ENCODE measurements around the gene ANXA11. TPM values are rescaled to one million over a fixed set of nuclear protein-coding genes. Genes with fewer than 3 reads are reported as not detected.
A peak's percentile ranks its signal among the peaks of the same experiment; 100 is the strongest.

Gene ANXA11
- total RNA-seq, 1 experiment from 2014 or later = 434 TPM

- no peak overlapping the region for H2AFZ ChIP-seq (ENCODE audit: low read length)
- H3K36me3 ChIP-seq (ENCODE audit: low read depth, low read length) = peaks cover 43% of the 10 kb centered on the region
- H3K9me2 ChIP-seq (replicated peaks; ENCODE audit: low read length) = no peaks in the 10 kb centered on the region
- H3K4me3 ChIP-seq (ENCODE audit: low read length) = no peak overlapping the region
- H3F3A ChIP-seq (ENCODE audit: low read length, unreplicated experiment) = no peaks in the 10 kb centered on the region
- peaks cover 98% of the 10 kb centered on the region for H3K79me2 ChIP-seq (ENCODE audit: low read length)
- ATAC-seq (peak; percentile 27), DNase-seq (no peak)
- TF ChIP-seq CTCF (conservative IDR thresholded peaks at IDR 0.05; ENCODE audit: low read depth, low read length) (no peak), EZH2phosphoT487 (IDR thresholded peaks at IDR 0.05; ENCODE audit: borderline replicate concordance, low read length) (no peak), EZH2 (IDR thresholded peaks at IDR 0.05; ENCODE audit: low read length, unreplicated experiment) (no peak)
- ChIA-PET POLR2A (ENCODE audit: unreplicated experiment) (no interaction called here), CTCF (no interaction called here)
- peaks cover 6% of the 10 kb centered on the region for H3K4me1 ChIP-seq (ENCODE audit: insufficient read depth, low read length)
- peaks cover 88% of the 10 kb centered on the region for H4K20me1 ChIP-seq (ENCODE audit: low read length)
- H3K4me2 ChIP-seq (ENCODE audit: low read length) = no peak overlapping the region
- no peak overlapping the region for H3K27ac ChIP-seq (ENCODE audit: low read length)
- H3K9ac ChIP-seq (ENCODE audit: low read length) = no peak overlapping the region
- H3K27me3 ChIP-seq (ENCODE audit: low read length) = no peaks in the 10 kb centered on the region
- H3K9me3 ChIP-seq (ENCODE audit: low read length) = no peaks in the 10 kb centered on the region
- no TSS peak for BruUV-seq (replicated peaks)
- intact Hi-C loops (cut with micrococcal nuclease) = no loop called here
These were observed 18.8 kb downstream of the ANXA11 start for GRCh38 chr10:80186364-80187012.

- H2AFZ ChIP-seq (ENCODE audit: low read length) = no peak overlapping the region
- no peak overlapping the region for H3K4me2 ChIP-seq (ENCODE audit: low read length)
- peaks cover 47% of the 10 kb centered on the region for H3K36me3 ChIP-seq (ENCODE audit: low read depth, low read length)
- peaks cover 97% of the 10 kb centered on the region for H3K79me2 ChIP-seq (ENCODE audit: low read length)
- H3K4me3 ChIP-seq (ENCODE audit: low read length) = no peak overlapping the region
- intact Hi-C loops (cut with micrococcal nuclease) = no loop called here
- H3K27ac ChIP-seq (ENCODE audit: low read length) = no peak overlapping the region
- no peaks in the 10 kb centered on the region for H3K9me2 ChIP-seq (replicated peaks; ENCODE audit: low read length)
- peaks cover 5% of the 10 kb centered on the region; the same call in 1 of the 2 replicates for H3K4me1 ChIP-seq (ENCODE audit: insufficient read depth, low read length)
- ChIA-PET CTCF (no interaction called here), POLR2A (ENCODE audit: unreplicated experiment) (interaction anchor here (0.7 kb wide), 1 partner anchor 8 kb away, joined by 3 read pairs; no protein-coding TSS in a partner anchor)
- peaks cover 88% of the 10 kb centered on the region for H4K20me1 ChIP-seq (ENCODE audit: low read length)
- TF ChIP-seq EZH2phosphoT487 (IDR thresholded peaks at IDR 0.05; ENCODE audit: borderline replicate concordance, low read length) (no peak), CTCF (conservative IDR thresholded peaks at IDR 0.05; ENCODE audit: low read depth, low read length) (no peak), EZH2 (IDR thresholded peaks at IDR 0.05; ENCODE audit: low read length, unreplicated experiment) (no peak)
- BruUV-seq (replicated peaks) = no TSS peak
- H3K9ac ChIP-seq (ENCODE audit: low read length) = no peak overlapping the region
- H3F3A ChIP-seq (ENCODE audit: low read length, unreplicated experiment) = no peaks in the 10 kb centered on the region
- ATAC-seq = no peak
- H3K9me3 ChIP-seq (ENCODE audit: low read length) = no peaks in the 10 kb centered on the region
- no peaks in the 10 kb centered on the region for H3K27me3 ChIP-seq (ENCODE audit: low read length)
- no peak for DNase-seq
These were observed 19.6 kb downstream of the ANXA11 start for GRCh38 chr10:80185578-80186299.

- intact Hi-C loops (cut with micrococcal nuclease) = no loop called here
These were observed 21.0 kb downstream of the ANXA11 start for GRCh38 chr10:80184291-80184690.

More at GRCh38 chr10:80184291-80184690, 21.0 kb downstream of the ANXA11 start:
- TF ChIP-seq EZH2phosphoT487 (IDR thresholded peaks at IDR 0.05; ENCODE audit: borderline replicate concordance, low read length) (no peak), CTCF (conservative IDR thresholded peaks at IDR 0.05; ENCODE audit: low read depth, low read length) (no peak), EZH2 (IDR thresholded peaks at IDR 0.05; ENCODE audit: low read length, unreplicated experiment) (no peak)
- Histone ChIP-seq H2AFZ (ENCODE audit: low read length) (no peak overlapping the region), H3K27ac (ENCODE audit: low read length) (no peak overlapping the region), H4K20me1 (ENCODE audit: low read length) (peaks cover 94% of the 10 kb centered on the region), H3F3A (ENCODE audit: low read length, unreplicated experiment) (no peaks in the 10 kb centered on the region), H3K9me3 (ENCODE audit: low read length) (no peaks in the 10 kb centered on the region), H3K4me1 (ENCODE audit: insufficient read depth, low read length) (peaks cover 5% of the 10 kb centered on the region; the same call in 1 of the 2 replicates), H3K27me3 (ENCODE audit: low read length) (no peaks in the 10 kb centered on the region), H3K79me2 (ENCODE audit: low read length) (peaks cover 98% of the 10 kb centered on the region), H3K4me3 (ENCODE audit: low read length) (no peak overlapping the region), H3K9ac (ENCODE audit: low read length) (no peak overlapping the region), H3K9me2 (replicated peaks; ENCODE audit: low read length) (no peaks in the 10 kb centered on the region), H3K36me3 (ENCODE audit: low read depth, low read length) (peaks cover 56% of the 10 kb centered on the region), H3K4me2 (ENCODE audit: low read length) (no peak overlapping the region)
- ATAC-seq (no peak), DNase-seq (no peak)
- ChIA-PET POLR2A (ENCODE audit: unreplicated experiment) (interaction anchor here (0.6 kb wide), 1 partner anchor 39 kb away, joined by 3 read pairs; no protein-coding TSS in a partner anchor), CTCF (interaction anchor here (1.0 kb wide), 1 partner anchor 9 kb away, joined by 4 read pairs; no protein-coding TSS in a partner anchor)
- no TSS peak for BruUV-seq (replicated peaks)

Measured in PC-3 (cell line).